Measurements from ENCODE around the gene UBAP1L. TPM values are rescaled to one million over a fixed set of nuclear protein-coding genes. Genes with fewer than 3 reads are reported as not detected.

Gene UBAP1L
- total RNA-seq, 1 experiment from 2014 or later = 3.0 TPM

DNA sequence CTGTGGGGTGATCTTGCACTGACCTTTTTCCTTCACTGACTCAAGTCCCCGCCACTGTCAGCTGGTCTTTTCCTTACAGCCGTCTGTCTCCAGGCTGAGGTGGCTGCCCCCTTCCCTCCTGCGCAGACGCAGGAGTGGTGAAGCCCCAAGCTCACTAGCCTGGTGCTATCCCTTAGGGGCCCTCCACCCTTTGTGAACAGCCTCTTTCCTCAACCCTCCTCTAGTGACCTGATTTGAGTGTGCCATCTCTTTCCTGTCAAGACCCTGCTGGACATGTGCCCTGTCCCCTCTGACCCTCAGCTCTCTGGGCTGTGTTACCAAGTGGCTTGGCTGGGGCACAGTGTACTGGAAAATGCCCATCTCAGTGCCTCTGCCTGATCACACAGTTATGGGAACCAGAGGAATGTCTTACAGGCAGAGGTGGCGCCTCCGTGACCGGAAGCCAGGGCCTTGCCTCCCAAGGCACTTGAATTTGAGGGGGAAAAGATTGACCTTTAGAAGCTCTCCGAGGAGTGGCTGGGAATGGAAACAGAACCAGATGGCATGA lies 29.7 kb downstream of the UBAP1L start:
- H3K18ac ChIP-seq (ENCODE audit: insufficient read length, low read depth, low read length) = no peak overlapping the region
- H2BK5ac ChIP-seq (ENCODE audit: insufficient read length, low read length) = no peak overlapping the region
- H3K27me3 ChIP-seq (ENCODE audit: insufficient read depth, low read length) = no peaks in the 10 kb centered on the region
- H3K23ac ChIP-seq (ENCODE audit: insufficient read length, low read depth, low read length) = no peak overlapping the region
- no peaks in the 10 kb centered on the region for H3K36me3 Mint-ChIP-seq (ENCODE audit: insufficient read depth in 1 of 3, low read depth in 3 of 3)
- H4K8ac ChIP-seq (replicated peaks; ENCODE audit: insufficient read length, low read depth, low read length) = no peak overlapping the region
- no peak overlapping the region for H2AFZ ChIP-seq (ENCODE audit: low read length)
- no peak overlapping the region for H4K5ac ChIP-seq (ENCODE audit: insufficient read length, low read depth, low read length)
- H3K9me3 ChIP-seq (ENCODE audit: control insufficient read depth, low read depth, low read length) = no peaks in the 10 kb centered on the region
- no peak overlapping the region for H3K14ac ChIP-seq (ENCODE audit: insufficient read depth, low read length)
- H3K27ac ChIP-seq (ENCODE audit: insufficient read length, low read depth, low read length) = no peak overlapping the region
- TF ChIP-seq, protein P1, sequence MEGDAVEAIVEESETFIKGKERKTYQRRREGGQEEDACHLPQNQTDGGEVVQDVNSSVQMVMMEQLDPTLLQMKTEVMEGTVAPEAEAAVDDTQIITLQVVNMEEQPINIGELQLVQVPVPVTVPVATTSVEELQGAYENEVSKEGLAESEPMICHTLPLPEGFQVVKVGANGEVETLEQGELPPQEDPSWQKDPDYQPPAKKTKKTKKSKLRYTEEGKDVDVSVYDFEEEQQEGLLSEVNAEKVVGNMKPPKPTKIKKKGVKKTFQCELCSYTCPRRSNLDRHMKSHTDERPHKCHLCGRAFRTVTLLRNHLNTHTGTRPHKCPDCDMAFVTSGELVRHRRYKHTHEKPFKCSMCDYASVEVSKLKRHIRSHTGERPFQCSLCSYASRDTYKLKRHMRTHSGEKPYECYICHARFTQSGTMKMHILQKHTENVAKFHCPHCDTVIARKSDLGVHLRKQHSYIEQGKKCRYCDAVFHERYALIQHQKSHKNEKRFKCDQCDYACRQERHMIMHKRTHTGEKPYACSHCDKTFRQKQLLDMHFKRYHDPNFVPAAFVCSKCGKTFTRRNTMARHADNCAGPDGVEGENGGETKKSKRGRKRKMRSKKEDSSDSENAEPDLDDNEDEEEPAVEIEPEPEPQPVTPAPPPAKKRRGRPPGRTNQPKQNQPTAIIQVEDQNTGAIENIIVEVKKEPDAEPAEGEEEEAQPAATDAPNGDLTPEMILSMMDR (conservative IDR thresholded peaks at IDR 0.05) = no peak
- H2BK15ac ChIP-seq (ENCODE audit: low read depth, low read length) = no peak overlapping the region
- H3K27me3 Mint-ChIP-seq (ENCODE audit: low read depth) = peaks cover 24% of the 10 kb centered on the region
- peaks cover 62 to 77% of the 10 kb centered on the region in 2 experiments for H3K4me1 Mint-ChIP-seq
- no peaks in the 10 kb centered on the region for H3K79me1 ChIP-seq (ENCODE audit: insufficient read depth, low read depth, low read length, poor library complexity, severe bottlenecking)
- H2BK20ac ChIP-seq (ENCODE audit: low read depth, low read length, poor library complexity, severe bottlenecking) = no peak overlapping the region
- H3K4me2 ChIP-seq (ENCODE audit: insufficient read depth, insufficient read length, low read length) = no peak overlapping the region
- no peak for DNase-seq
- H2AK5ac ChIP-seq (ENCODE audit: insufficient read length, low read length) = no peak overlapping the region
- H4K91ac ChIP-seq (ENCODE audit: insufficient read length, low read depth, low read length) = no peak overlapping the region
- H3T11ph ChIP-seq (ENCODE audit: low read length) = no peak overlapping the region
- H4K20me1 ChIP-seq (ENCODE audit: control insufficient read depth, insufficient read depth, insufficient read length) = no peaks in the 10 kb centered on the region
- WGBS (ENCODE audit: extremely low coverage, insufficient read length, low lambda C conversion rate) = no CpG with 5 or more reads among the region's 8 CpGs
- no peak overlapping the region for H3K4me3 Mint-ChIP-seq
- H3K9ac ChIP-seq (ENCODE audit: extremely low read depth, insufficient read length, low read length) = no peak overlapping the region
- no peaks in the 10 kb centered on the region for H3K79me2 ChIP-seq (ENCODE audit: insufficient read depth, low read length)
- H3K56ac ChIP-seq (ENCODE audit: insufficient read length, low read depth, low read length) = no peak overlapping the region
- H2BK12ac ChIP-seq (ENCODE audit: insufficient read length, low read depth, low read length) = no peak overlapping the region
- no peak overlapping the region for H2BK120ac ChIP-seq (ENCODE audit: low read depth, low read length, poor library complexity, severe bottlenecking)
- H3K4me1 ChIP-seq (ENCODE audit: insufficient read depth, low read length) = peaks cover 16% of the 10 kb centered on the region; the same call in 1 of the 2 replicates
- H3K4ac ChIP-seq (ENCODE audit: low read depth, low read length) = no peak overlapping the region
- H3K27ac Mint-ChIP-seq = peak overlapping the region in 1 of 3 experiments; percentile 91; a peak in 2 of 7 replicates
- no peaks in the 10 kb centered on the region; a peak in 1 of 5 replicates for H3K9me3 Mint-ChIP-seq
- H3K23me2 ChIP-seq (ENCODE audit: insufficient read length, low read depth, low read length, poor library complexity, severe bottlenecking) = no peaks in the 10 kb centered on the region

All from H9 (cell line).